Measurements from ENCODE around the gene CTAGE1. TPM values are rescaled to one million over a fixed set of nuclear protein-coding genes. Genes with fewer than 3 reads are reported as not detected.
"Not testable (repeated sequence)": the region's sequence is repeated elsewhere in the genome, so short reads cannot be mapped to it uniquely, and the experiment has no call there.

CTAGE1 gene
- total and polyA plus RNA-seq, 3 donors from 2014 or later: 4.2 to 19.6 (median 5.2) TPM

- Histone ChIP-seq H3K36me3 (ENCODE audit: low read depth, missing control alignments) (no peaks in the 10 kb centered on the region), H3K27ac (no peak overlapping the region), H3K9me3 (no peaks in the 10 kb centered on the region), H3K27me3 (no peaks in the 10 kb centered on the region), H3K4me3 (no peak overlapping the region), H3K4me1 (peaks cover 9% of the 10 kb centered on the region)
- intact Hi-C loops (cut with DNase I; ENCODE audit: low total_unique reads): no loop called here
- TF ChIP-seq POLR2A (IDR thresholded peaks at IDR 0.05) (no peak), CTCF (IDR thresholded peaks at IDR 0.05) (no peak)
- 90 to 94% methylated on average over 5 of the region's 5 CpGs for WGBS, 2 donors
- DNase-seq: no peak
These were observed 35.6 kb upstream of the CTAGE1 start for GRCh38 chr18:22453315-22453714.

- intact Hi-C loops (cut with DNase I; ENCODE audit: low total_unique reads): no loop called here
These were observed 34.5 kb upstream of the CTAGE1 start for GRCh38 chr18:22452226-22452668.

GRCh38 chr18:22451796-22452195, 34.1 kb upstream of the CTAGE1 start:
- no peak overlapping the region for H3K4me3 ChIP-seq
- intact Hi-C loops (cut with DNase I; ENCODE audit: low total_unique reads): no loop called here
- H3K27me3 ChIP-seq: no peaks in the 10 kb centered on the region
- H3K4me1 ChIP-seq: peaks cover 9% of the 10 kb centered on the region
- TF ChIP-seq CTCF (IDR thresholded peaks at IDR 0.05): no peak
- TF ChIP-seq POLR2A (IDR thresholded peaks at IDR 0.05): no peak
- no peak for DNase-seq
- no peaks in the 10 kb centered on the region for H3K36me3 ChIP-seq (ENCODE audit: low read depth, missing control alignments)
- 10 to 15% methylated on average over 6 to 7 of the region's 7 CpGs for WGBS, 2 donors
- H3K9me3 ChIP-seq: no peaks in the 10 kb centered on the region
- H3K27ac ChIP-seq: no peak overlapping the region

More at GRCh38 chr18:22452226-22452668, 34.5 kb upstream of the CTAGE1 start:
- no peaks in the 10 kb centered on the region for H3K36me3 ChIP-seq (ENCODE audit: low read depth, missing control alignments)
- WGBS, 2 donors: 56 to 62% methylated on average over 8 of the region's 8 CpGs
- peaks cover 9% of the 10 kb centered on the region for H3K4me1 ChIP-seq
- no peak overlapping the region for H3K4me3 ChIP-seq
- H3K27me3 ChIP-seq: no peaks in the 10 kb centered on the region
- DNase-seq: no peak
- no peaks in the 10 kb centered on the region for H3K9me3 ChIP-seq
- H3K27ac ChIP-seq: no peak overlapping the region
- TF ChIP-seq CTCF (IDR thresholded peaks at IDR 0.05) (no peak), POLR2A (IDR thresholded peaks at IDR 0.05) (no peak)

- intact Hi-C loops (cut with DNase I; ENCODE audit: low total_unique reads); H3K27ac ChIP-seq; H3K27me3 ChIP-seq; DNase-seq; H3K4me1 ChIP-seq; H3K9me3 ChIP-seq; H3K4me3 ChIP-seq; H3K36me3 ChIP-seq (ENCODE audit: low read depth, missing control alignments): not testable (repeated sequence)
- 85 to 87% methylated on average over 3 of the region's 3 CpGs for WGBS, 2 donors
These were observed 33.1 kb upstream of the CTAGE1 start for GRCh38 chr18:22450766-22451165.

GRCh38 chr18:22450318-22450717, 32.6 kb upstream of the CTAGE1 start:
- intact Hi-C loops (cut with DNase I; ENCODE audit: low total_unique reads); H3K36me3 ChIP-seq (ENCODE audit: low read depth, missing control alignments): not testable (repeated sequence)
- WGBS, 2 donors: 74% methylated on average over 1 of the region's 1 CpG

GRCh38 chr18:22449753-22450152, 32.0 kb upstream of the CTAGE1 start:
- H3K36me3 ChIP-seq (ENCODE audit: low read depth, missing control alignments); intact Hi-C loops (cut with DNase I; ENCODE audit: low total_unique reads); H3K27ac ChIP-seq; DNase-seq; H3K4me1 ChIP-seq; H3K9me3 ChIP-seq; H3K27me3 ChIP-seq; H3K4me3 ChIP-seq: not testable (repeated sequence)

More at GRCh38 chr18:22450318-22450717, 32.6 kb upstream of the CTAGE1 start:
- not testable (repeated sequence) for H3K27ac ChIP-seq, H3K9me3 ChIP-seq, H3K4me1 ChIP-seq, H3K27me3 ChIP-seq, DNase-seq, H3K4me3 ChIP-seq
